LoVo (cell line): ENCODE data around the gene TRAF1.

Source experiments
- DNase-seq: peaks from one replicate; pipeline ENCODE4 v3.0.0-alpha.2; 2016; ENCODE audit warnings: low spot score

The TRAF1 gene

DNA sequence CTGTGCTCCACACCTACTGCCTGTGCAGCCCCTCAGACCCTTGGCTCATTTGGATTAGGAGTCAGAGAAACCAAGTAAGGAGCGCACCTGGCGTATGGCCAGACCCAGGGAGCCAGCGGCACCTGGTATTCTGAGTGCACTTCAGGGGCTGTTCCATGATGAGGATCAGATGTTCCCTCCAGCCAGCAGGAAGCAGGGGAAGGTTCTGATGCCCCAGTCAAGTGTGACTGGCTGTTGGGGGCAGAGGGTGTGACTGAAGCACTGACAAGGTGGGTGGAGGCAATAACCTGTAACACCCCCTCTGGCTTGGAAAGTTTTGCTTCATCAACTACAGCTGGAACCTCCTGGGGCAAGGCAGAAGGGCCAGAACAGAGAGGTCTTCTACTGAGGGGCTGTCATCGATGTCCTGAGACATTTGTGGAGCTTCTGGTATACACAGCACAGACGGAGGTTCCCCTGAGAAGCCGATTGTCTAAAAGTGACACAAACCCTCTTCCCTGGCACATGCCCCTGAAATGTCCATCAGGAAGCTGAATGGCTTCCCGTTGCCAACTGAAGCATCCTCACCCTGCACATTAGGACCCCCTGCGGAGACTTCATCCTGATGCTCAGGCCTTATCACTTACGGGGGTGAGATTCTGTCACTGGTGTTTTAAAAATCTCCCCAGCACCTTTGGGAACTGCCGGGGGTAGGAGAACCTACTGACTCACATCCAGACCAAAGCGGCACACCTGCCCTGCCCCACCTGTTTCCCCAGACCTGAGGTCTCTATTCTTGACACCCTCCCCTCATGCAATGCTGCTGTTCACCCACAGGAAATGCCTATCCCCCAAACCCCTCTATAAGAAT lies 21.1 kb downstream of the TRAF1 start:
- no peak for DNase-seq

DNA sequence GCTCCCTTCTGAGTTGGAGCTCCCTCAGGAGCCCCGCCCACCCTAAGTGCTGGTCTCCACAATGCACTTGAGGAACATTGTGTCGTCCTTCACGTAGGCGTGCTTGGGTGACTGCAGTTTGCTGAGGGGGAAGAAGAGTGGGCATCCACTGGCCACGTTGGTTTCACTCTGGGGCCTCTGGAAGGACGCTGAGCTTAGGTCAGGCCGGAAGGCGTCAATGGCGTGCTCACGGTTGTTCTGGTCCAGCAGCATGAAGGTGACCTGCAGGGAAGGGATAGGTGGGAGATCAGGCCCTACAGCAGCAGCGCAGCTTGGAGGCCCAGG lies 21.7 kb downstream of the TRAF1 start:
- DNase-seq = no peak

- no peak for DNase-seq
Observed at GRCh38 chr9:120904061-120904977, 22.3 kb downstream of the TRAF1 start.

- DNase-seq = no peak
Observed at GRCh38 chr9:120902569-120903535, 23.7 kb downstream of the TRAF1 start.

DNA sequence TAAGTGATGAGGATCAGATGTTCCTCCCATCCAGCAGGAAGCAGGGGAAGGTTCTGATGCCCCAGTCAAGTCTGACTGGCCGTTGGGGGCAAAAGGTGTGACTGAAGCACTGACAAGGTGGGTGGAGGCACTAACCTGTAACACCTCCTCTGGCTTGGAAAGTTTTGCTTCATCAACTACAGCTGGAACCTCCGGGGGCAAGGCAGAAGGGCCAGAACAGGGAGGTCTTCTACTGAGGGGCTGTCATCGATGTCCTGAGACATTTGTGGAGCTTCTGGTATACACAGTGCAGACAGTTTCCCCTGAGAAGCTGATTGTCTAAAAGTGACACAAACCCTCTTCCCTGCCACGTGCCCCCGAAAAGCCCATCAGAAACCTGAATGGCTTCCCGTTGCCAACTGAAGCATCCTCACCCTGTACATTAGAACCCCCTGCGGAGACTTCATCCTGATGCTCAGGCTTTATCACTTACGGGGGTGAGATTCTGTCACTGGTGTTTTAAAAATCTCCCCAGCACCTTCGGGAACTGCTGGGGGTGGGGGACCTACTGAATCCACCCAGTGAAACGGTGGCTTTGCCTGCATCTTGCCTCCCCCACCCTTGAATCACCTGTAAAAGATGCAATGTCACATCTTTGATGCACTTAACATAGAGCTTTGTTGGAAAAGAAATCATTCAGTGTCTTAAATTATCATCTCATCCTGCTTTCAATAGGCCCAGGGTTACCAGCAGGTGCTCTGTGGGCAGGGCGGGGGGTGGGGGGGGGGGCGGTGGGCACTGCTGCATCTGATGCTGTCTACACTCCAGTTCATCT lies 24.6 kb downstream of the TRAF1 start:
- no peak for DNase-seq

GRCh38 chr9:120900824-120901223 lies 25.8 kb downstream of the TRAF1 start:
- DNase-seq = no peak

DNA sequence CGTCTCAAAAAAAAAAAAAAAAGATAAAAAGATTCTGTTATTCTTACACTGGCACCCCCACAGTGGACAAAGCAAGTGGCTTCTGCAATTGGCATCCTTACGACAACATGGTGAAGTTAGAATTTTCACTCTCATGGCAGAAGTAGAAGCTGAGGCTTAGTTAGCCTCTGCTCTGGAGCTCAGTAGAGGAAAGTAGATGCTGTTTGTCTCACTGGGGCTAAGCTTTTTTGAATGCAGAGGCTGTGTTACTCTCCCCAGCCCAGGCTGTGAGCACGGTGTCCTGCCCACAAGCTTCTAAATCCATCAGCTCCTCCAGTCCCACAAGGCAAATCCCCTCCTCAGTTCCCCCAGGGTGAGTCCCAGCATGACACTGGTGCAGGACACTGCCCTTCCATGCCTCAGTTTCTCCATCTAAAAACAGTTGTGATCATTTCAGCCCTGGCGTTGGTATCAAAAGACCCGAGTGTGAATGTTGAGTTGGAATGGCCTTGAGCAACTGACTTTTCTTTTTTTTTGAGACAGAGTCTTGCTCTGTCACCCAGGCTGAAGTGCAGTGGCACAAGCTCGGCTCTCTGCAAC lies 27.0 kb downstream of the TRAF1 start:
- no peak for DNase-seq

GRCh38 chr9:120898396-120898795 lies 28.2 kb downstream of the TRAF1 start:
- DNase-seq = no peak

DNA sequence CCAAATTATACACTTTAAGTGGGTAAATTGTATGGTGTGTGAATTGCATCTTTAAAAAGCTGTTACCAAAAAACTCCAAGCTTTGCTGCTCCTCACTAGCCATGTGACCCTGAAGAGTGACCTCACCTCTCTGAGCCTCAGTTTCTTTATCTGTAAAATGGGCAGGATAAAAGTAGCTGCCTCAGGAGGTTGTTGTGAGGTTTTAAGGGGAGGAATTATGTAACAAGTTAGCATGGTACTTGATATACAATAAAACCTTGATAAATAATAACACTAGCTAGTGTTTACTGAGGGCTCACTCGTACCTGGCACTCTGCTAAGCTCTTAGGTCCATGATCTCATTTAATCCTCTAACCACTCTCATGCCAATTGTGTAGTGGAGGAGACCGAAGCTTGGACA lies 30.6 kb downstream of the TRAF1 start:
- no peak for DNase-seq

GRCh38 chr9:120894321-120895148 lies 32.1 kb downstream of the TRAF1 start:
- no peak for DNase-seq

DNA sequence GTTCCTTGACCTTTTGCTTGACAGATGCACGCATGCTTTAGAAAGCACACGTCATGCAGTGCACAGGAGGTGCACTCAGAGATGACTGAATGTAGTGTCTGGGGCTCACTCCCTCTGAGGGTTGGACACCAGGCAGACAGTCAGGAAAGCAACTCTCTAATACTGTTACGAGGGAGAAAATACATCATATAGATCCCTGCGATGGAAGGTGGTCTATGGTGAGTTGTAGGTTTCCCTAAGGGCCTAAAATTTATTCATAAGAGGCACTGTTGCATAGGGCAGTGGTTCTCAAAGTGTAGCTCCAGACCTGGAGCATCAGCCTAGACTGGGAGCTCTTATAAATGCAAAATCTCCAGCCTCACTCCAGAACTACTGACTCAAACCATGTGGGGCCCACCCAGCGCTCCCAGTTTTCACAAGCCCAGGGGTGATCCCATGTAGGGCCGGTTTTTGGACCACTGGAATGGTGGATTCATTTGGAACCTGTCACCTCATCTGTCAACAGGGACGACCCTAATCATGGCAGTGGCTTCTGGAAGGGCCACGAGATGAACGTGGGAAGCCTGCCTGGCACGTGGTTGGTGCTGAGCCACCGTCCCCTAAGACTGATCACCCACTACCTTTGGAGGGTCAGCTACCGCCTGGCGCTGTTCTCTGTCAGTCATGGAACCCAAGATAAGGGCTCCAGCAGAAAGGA lies 32.8 kb downstream of the TRAF1 start:
- DNase-seq = no peak

DNA sequence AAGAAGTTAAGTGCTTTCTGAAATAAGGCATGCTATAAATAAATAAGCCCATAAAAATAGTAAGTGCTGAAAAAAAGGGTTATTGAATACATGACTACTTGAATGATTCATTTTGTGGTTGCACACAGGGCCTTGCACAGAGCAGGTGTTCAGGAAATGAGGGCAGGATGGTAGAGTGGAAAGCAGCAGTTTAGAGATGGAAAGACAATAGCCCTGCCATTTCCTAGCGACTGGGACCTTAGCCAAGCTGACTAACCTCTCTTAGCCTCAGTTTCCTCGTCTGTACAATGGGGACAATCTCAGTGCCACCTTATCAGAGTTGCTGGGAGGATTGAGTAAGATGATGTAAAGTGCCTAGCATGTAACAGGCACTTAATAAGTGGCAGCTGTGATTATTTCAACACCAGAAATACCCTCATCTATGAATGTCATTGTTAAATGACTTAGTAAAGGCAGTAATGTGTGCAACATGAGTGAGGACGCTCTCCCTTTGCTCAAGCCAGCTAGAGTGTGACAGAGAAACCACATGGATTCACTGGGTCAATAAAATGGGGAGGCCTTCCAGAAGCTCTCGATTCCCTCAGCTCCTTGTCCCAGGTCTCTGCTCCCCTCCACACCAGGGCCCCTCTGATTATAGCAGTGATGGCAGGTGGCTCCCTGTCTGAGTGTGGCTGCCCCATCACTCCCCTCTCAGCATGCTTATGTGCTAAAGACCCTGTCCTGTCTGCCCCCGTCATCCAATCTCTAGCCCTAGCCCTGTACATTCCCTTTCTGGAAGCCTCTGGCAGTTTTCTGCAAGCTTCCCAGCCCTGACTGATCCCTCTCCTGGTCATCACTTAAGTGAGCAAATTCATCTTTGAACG lies 33.6 kb downstream of the TRAF1 start:
- DNase-seq = peak; percentile 45

DNA sequence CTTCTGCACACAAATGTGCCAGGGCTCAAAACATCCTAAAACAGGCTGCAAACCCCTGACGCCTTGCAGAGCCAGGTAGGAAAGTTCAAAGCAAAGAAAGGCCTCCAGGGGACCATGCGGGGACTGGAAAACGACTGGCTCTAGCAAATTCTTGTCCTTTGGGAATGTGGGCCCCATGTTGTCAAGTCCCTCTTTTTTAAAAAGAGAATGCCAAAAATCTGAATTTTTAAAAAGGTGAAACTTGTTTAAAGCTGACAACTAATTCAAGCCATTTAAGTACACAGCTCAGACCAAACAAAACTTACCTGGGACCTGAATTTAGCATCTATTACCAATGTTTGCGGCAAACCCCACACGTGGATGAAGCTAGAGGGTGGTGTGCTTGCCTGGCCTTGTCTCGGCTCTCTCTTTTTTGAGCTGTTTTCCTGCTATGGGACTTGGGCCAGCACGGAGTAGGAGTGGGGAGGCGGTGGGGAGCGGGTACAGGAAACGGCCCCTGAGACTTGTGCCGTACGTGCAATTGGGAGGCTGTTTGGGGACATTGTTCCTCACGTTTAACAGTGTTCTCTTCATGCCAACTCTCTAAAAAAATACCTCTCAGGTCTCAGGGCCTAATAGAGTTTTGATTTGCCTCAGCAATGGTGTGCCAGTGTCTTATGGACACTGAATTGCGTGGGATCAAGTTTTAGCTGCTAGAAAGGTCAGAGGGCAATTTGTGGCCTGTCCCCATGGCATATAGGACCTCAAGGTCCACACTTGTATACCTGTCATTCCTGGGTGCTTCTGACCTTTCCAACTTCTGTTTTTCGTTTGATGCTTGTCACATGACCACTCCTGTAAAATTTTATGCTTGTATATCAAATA lies 34.5 kb downstream of the TRAF1 start:
- DNase-seq = no peak

DNA sequence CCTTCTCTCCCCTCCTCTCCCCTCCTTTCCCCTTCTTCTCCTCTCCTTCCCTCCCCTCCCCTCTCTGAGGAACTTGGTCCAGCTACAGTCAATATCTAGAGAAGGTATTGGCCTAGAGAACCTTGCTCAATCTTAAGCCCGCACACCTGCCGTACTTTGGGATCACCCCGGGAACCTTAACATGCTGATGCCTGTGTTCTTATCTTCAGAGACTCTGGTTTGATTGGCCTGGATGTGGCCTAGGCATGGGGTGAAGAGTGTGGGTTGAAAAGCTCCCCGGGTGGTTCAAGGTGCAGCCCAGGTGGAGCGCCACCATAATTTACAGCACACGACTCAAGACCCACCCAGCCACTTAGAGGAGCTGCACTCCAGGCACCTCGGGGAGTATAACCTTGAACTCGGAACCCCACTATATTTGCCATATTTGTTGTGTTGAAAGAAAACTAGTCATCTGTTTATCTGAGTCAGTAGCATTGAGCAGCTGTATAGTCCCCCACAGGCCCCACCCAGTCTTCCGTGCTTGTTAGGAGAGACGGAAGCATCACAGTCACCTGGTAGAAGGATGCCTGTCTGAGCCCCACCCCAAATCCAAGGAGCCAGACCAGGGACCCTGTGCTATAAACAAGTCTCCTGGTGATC lies 35.2 kb downstream of the TRAF1 start:
- no peak for DNase-seq

- no peak for DNase-seq
Observed at GRCh38 chr9:120890320-120891244, 36.0 kb downstream of the TRAF1 start.
